Measurements from ENCODE around the gene FKBP5.

- TF ChIP-seq, protein P1, sequence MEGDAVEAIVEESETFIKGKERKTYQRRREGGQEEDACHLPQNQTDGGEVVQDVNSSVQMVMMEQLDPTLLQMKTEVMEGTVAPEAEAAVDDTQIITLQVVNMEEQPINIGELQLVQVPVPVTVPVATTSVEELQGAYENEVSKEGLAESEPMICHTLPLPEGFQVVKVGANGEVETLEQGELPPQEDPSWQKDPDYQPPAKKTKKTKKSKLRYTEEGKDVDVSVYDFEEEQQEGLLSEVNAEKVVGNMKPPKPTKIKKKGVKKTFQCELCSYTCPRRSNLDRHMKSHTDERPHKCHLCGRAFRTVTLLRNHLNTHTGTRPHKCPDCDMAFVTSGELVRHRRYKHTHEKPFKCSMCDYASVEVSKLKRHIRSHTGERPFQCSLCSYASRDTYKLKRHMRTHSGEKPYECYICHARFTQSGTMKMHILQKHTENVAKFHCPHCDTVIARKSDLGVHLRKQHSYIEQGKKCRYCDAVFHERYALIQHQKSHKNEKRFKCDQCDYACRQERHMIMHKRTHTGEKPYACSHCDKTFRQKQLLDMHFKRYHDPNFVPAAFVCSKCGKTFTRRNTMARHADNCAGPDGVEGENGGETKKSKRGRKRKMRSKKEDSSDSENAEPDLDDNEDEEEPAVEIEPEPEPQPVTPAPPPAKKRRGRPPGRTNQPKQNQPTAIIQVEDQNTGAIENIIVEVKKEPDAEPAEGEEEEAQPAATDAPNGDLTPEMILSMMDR (IDR thresholded peaks at IDR 0.05): no peak
- TF ChIP-seq POLR2A (IDR thresholded peaks at IDR 0.05) (no peak), EP300 (IDR thresholded peaks at IDR 0.05) (no peak)
Observed at GRCh38 chr6:35634316-35634715, 54.4 kb downstream of the FKBP5 start.

Data from gastroesophageal sphincter (tissue), 3 donors.